COLO668 (cell line): ENCODE data around the gene RGS1.

Experiments used
- DNase-seq: peaks from one replicate; lab custom pipeline; 2025; ENCODE audit not compliant: unreplicated experiment; lab: John Stamatoyannopoulos, UW

RGS1 gene

GRCh38 chr1:192580351-192580962 is 4.9 kb downstream of the RGS1 start:
- no peak for DNase-seq

GRCh38 chr1:192581131-192581927 is 5.8 kb downstream of the RGS1 start:
- no peak for DNase-seq

DNA sequence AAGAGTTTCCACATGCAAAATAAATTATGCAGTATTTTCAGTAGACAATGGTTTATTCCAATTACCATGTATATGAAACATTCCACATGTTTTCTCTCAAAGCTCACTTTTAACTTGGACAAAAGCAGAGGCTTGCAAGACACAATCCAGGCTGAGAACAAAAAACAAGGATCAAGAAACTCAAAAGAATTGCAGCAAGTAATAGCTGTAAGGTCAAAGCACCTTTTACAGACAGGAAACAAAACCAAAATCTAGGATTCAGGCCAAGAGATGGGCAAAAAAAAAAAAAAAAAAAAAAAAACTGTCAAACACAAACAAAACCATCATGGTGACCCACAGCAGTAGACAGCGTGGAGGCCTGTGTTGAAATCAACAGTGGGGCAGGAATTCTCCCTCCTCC is 9.3 kb downstream of the RGS1 start:
- DNase-seq = no peak

- no peak for DNase-seq
These were observed 12.1 kb downstream of the RGS1 start for GRCh38 chr1:192587386-192588266.

GRCh38 chr1:192588546-192588945 is 13.0 kb downstream of the RGS1 start:
- no peak for DNase-seq

GRCh38 chr1:192589813-192590212 is 14.2 kb downstream of the RGS1 start:
- DNase-seq = no peak

DNA sequence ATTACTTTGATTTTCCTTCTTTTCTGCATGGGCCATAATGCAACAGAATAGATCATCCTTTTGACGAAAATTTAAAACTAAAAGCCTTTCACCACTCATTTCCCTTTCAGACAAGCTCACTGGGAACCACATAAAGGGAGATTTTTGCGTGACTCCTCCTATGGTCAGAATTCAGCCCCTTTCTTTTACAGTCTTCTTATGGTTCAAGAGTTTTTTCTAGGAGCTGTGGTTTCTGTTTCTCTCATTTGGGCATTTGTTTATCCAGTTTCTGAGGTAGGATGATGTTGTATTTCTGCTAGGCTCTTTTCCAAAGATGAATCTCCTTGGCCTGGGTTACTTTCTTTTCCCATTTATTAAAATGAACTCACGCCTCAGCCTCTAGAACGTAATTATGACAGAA is 16.9 kb downstream of the RGS1 start:
- no peak for DNase-seq

- no peak for DNase-seq
These were observed 17.6 kb downstream of the RGS1 start for GRCh38 chr1:192592981-192593708.

DNA sequence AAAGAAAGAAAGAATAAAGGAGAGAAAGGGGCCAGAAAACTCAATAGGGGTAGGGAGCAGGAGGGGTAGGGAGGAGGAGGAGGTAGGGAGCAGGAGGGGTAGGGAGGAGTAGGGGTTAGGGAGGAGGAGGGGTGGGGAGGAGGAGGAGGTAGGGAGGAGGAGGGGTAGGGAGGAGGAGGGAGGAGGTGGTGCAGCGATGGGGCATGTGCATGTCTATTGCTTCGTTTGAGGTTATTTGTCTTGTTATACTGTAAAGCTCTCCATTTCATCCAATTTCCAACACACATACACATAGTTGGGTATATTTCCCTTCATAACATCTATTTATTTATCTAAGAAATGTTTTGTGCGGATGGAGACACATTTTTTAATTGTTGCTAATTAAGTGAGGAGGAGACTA is 19.7 kb downstream of the RGS1 start:
- DNase-seq = no peak

- no peak for DNase-seq
These were observed 23.0 kb downstream of the RGS1 start for GRCh38 chr1:192598589-192598988.

DNA sequence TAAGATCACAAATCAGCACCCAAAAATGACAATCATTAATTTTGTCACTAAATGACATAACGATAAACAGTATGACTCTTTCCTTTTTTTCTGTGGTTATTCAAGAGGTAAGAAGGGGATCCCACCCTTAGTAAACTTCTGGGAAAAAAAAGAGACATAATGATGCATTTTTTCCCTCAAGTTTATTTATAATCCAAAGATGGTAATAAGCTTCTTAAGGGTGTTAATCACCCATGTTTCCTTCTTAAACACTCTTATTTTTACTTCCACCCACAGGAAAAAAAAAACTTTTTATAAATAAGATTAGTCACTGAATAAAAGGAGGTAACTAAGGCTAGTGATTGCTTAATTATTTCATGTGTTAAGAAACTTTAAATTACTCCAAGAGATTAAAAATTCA is 24.7 kb downstream of the RGS1 start:
- DNase-seq = no peak

DNA sequence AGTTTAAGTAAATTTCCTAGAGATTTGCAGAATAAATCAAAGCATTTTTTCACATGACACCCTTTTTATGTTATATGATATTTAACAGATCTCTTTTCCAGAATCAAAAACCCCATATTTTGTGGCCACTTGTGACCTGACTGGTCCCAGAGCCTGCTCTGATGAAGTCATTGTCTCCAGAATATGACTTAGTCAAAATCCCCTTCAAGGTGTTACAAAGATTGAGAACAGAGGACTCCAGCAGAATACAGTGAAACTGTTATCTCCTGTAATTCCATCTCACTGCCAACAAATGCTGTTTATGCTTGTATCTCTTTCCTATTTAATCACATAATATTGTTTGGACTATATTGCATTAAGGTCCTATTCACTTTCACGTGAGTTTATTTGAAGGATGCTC is 25.6 kb downstream of the RGS1 start:
- no peak for DNase-seq

GRCh38 chr1:192601567-192601966 is 26.0 kb downstream of the RGS1 start:
- DNase-seq = no peak

DNA sequence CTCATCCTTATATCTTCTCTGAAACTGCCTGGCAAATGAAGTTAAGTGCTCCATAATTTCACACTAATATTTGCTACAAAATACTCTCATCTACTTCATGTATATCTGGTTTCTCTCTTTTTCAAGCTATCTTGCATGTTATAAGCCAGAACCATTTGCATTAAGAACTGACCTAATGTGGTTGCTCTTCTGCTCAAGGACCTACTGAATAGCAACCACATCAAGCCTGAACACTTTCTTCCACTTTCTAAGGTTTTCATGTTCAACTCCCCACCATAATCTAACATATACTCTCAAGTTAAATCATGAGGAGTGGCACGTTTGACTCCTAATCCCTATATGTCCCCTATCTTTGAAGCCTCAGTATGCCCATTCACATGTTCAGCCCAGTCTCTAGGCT is 27.2 kb downstream of the RGS1 start:
- no peak for DNase-seq

GRCh38 chr1:192603218-192603787 is 27.7 kb downstream of the RGS1 start:
- no peak for DNase-seq

GRCh38 chr1:192604979-192605620 is 29.5 kb downstream of the RGS1 start:
- no peak for DNase-seq

DNA sequence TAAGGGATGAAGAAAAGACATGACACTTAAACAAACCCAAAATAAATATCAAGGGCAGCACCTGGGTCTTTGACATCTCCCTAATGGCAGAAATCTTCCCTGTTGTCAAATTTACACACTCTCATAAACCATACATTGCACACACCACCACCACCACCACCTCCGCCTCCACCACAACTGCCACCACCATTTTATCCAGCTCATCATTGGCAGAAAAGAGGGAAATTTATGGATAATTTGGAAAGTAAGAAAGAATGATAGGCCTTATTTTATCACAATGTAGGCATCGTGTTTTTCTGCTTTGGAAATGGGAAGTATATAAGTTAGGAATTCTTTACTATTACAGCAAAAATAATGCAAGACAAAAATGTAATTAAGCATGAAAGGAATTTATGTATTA is 33.1 kb downstream of the RGS1 start:
- no peak for DNase-seq

DNA sequence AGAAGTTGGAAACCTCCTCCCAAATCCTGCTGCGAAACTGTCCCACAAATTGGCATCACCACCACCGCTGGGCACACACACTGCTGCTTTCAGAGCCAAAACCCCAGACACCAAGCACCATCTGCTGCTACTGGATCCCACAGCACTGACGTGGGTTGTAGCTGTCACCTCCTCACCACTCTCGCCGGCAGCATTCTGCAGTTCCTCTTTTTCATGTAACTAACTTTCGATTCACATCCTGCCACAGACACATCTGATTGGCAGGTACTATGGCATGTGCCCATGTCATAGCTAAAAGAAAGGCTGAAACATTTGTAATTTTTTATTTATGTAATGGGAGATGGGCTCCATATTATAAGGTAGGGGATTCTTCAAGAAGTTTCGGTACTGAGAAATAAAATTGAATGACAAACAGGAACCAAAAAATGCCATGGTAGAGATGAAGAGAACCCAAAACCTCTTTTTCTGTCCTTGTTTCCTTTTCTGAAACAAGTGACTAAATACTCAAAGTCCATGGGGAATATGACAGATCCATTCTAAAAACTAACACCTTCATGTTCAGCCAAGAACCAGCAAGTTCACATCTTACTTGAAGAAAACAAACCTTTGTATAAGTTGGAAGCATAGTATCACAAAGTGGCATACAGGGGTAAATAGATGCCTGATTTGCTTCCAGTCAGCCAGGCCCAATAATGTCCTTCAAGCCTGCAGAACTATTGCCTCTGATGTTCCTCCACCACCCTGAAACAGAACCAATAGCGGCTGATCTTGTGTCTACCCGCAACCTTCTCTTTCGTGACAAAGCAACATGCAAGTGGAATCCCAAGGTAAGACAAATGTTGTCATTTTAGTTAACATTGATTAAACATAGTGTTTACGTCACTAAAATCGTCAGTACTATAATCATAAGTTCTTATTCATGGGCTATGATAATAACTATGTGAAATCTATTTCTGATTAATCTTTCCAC is 33.8 kb downstream of the RGS1 start:
- no peak for DNase-seq
